B cell (primary cell): ENCODE measurements around the gene FHIT.

Experiments used
- CTCF ChIP-seq: fragments of 200-600 bp; IDR thresholded peaks from one replicate; pipeline ENCODE4 v1.8.0; 2022; ENCODE audit warnings: antibody characterized with exemption, mild to moderate bottlenecking
- EZH2 ChIP-seq: IDR thresholded peaks from 2 replicates; pipeline ENCODE4 v1.6.1; 2012; ENCODE audit warnings: borderline replicate concordance, low read depth, mild to moderate bottlenecking, moderate library complexity, low read length; ENCODE audit not compliant: insufficient read depth, poor library complexity, severe bottlenecking

GRCh38 chr3:59777667-59778077, 1473.6 kb downstream of the FHIT start:
- TF ChIP-seq CTCF, result no peak
- TF ChIP-seq EZH2, result no peak
